GM23338 (cell line): ENCODE data around the gene SNX7. TPM values are rescaled to one million over a fixed set of nuclear protein-coding genes. Genes with fewer than 3 reads are reported as not detected.

Experiments
- ATAC-seq: fragments of 200-7000 bp; cut with Tn5 transposase; 3 replicates; pipeline ENCODE4 v1.9.1; 2020
- DNase-seq: peaks from one replicate; pipeline ENCODE4 v3.0.0-alpha.2; 2015; ENCODE audit warnings: low spot score
- H2AFZ ChIP-seq: fragments of 200-600 bp; sonication (generic); 2 replicates; pipeline ENCODE4 v1.8.0; 2016; ENCODE audit warnings: antibody characterized with exemption, mild to moderate bottlenecking, moderate library complexity
- H3F3A ChIP-seq: fragments of 200-600 bp; sonication (generic); replicated peaks from 2 replicates; pipeline ENCODE4 v1.8.0; 2017; ENCODE audit warnings: antibody characterized with exemption, mixed run types, low read depth
- H3K27ac ChIP-seq: fragments of 200-600 bp; sonication (generic); 2 replicates; pipeline ENCODE4 v1.6.1; 2016; ENCODE audit warnings: low read depth
- H3K27me3 ChIP-seq: fragments of 200-600 bp; sonication (generic); 2 replicates; pipeline ENCODE4 v1.8.0; 2016; ENCODE audit warnings: mild to moderate bottlenecking, mixed run types, moderate library complexity; ENCODE audit not compliant: insufficient read depth
- H3K36me3 ChIP-seq: fragments of 200-600 bp; sonication (generic); 2 replicates; pipeline ENCODE4 v1.8.0; 2016; ENCODE audit warnings: mild to moderate bottlenecking; ENCODE audit not compliant: insufficient read depth
- H3K4me1 ChIP-seq: fragments of 200-600 bp; sonication (generic); 2 replicates; pipeline ENCODE4 v1.8.0; 2016; ENCODE audit warnings: mild to moderate bottlenecking, moderate library complexity; ENCODE audit not compliant: insufficient read depth
- H3K4me2 ChIP-seq: fragments of 200-600 bp; sonication (generic); 2 replicates; pipeline ENCODE4 v1.7.1; 2017; ENCODE audit warnings: mixed run types
- H3K4me3 ChIP-seq: fragments of 200-600 bp; sonication (generic); 2 replicates; pipeline ENCODE4 v1.6.1; 2016; ENCODE audit warnings: mixed run types
- H3K79me2 ChIP-seq: fragments of 200-600 bp; sonication (generic); replicated peaks from 2 replicates; pipeline ENCODE4 v1.8.0; 2017; ENCODE audit warnings: mild to moderate bottlenecking; ENCODE audit not compliant: insufficient read depth
- H3K9me2 ChIP-seq: fragments of 200-600 bp; sonication (generic); 2 replicates; pipeline ENCODE4 v1.8.0; 2017; ENCODE audit not compliant: insufficient read depth
- H4K20me1 ChIP-seq: fragments of 200-600 bp; sonication (generic); replicated peaks from 2 replicates; pipeline ENCODE4 v1.8.0; 2017; ENCODE audit warnings: mild to moderate bottlenecking; ENCODE audit not compliant: insufficient read depth
- H3K27ac Mint-ChIP-seq: 2 replicates; pipeline ENCODE4 v1.8.0; 2020; ENCODE audit warnings: inconsistent platforms, mild to moderate bottlenecking, moderate library complexity, mixed read lengths
- H3K27me3 Mint-ChIP-seq: 3 replicates; pipeline ENCODE4 v1.8.0; 2022; ENCODE audit warnings: low read depth, mild to moderate bottlenecking, moderate library complexity, mixed read lengths, inconsistent platforms; ENCODE audit not compliant: insufficient read depth, poor library complexity
- H3K36me3 Mint-ChIP-seq: 3 replicates; pipeline ENCODE4 v1.8.0; 2021; ENCODE audit warnings: low read depth, mild to moderate bottlenecking, inconsistent platforms, moderate library complexity, mixed read lengths
- H3K4me1 Mint-ChIP-seq: 3 replicates; pipeline ENCODE4 v1.8.0; 2020; ENCODE audit warnings: mild to moderate bottlenecking, inconsistent platforms, mixed read lengths
- H3K4me3 Mint-ChIP-seq: 3 replicates; pipeline ENCODE4 v1.8.0; 2021; ENCODE audit warnings: moderate library complexity, mild to moderate bottlenecking, inconsistent platforms, mixed read lengths
- H3K9me3 Mint-ChIP-seq: 3 replicates; pipeline ENCODE4 v1.8.0; 2020; ENCODE audit warnings: moderate library complexity, mild to moderate bottlenecking, inconsistent platforms, mixed read lengths
- CREB1 ChIP-seq: fragments of 250-450 bp; sonication (Bioruptor Pico); IDR thresholded peaks from 2 replicates; pipeline ENCODE4 v1.5.0; 2020; ENCODE audit warnings: low read depth, mild to moderate bottlenecking, moderate library complexity
- EZH2 ChIP-seq: fragments of 200-600 bp; sonication (generic); IDR thresholded peaks from one replicate; pipeline ENCODE4 v1.8.0; 2017; ENCODE audit warnings: antibody characterized with exemption, mild to moderate bottlenecking, low read depth; ENCODE audit not compliant: unreplicated experiment
- EZH2phosphoT487 ChIP-seq: fragments of 200-600 bp; sonication (generic); IDR thresholded peaks from one replicate; pipeline ENCODE4 v1.8.1; 2018; ENCODE audit warnings: antibody characterized with exemption; ENCODE audit not compliant: unreplicated experiment
- JUNB ChIP-seq: IDR thresholded peaks from one replicate; pipeline ENCODE4 v1.6.1; 2016; ENCODE audit warnings: antibody characterized with exemption; ENCODE audit not compliant: unreplicated experiment
- NANOG ChIP-seq: IDR thresholded peaks from 2 replicates; pipeline ENCODE4 v1.6.1; 2016; ENCODE audit warnings: antibody characterized with exemption, borderline replicate concordance
- POLR2AphosphoS5 ChIP-seq: IDR thresholded peaks from 2 replicates; pipeline ENCODE4 v1.6.1; 2016; ENCODE audit warnings: antibody characterized with exemption, low read depth
- STAT1 ChIP-seq: IDR thresholded peaks from one replicate; pipeline ENCODE4 v1.6.1; 2016; ENCODE audit warnings: antibody characterized with exemption; ENCODE audit not compliant: unreplicated experiment
- ZNF114 ChIP-seq: fragments of 250-450 bp; sonication (Bioruptor Pico); IDR thresholded peaks from 2 replicates; pipeline ENCODE4 v1.5.0; 2020; ENCODE audit warnings: mild to moderate bottlenecking, moderate library complexity
- ZNF331 ChIP-seq: fragments of 250-450 bp; sonication (Bioruptor Pico); IDR thresholded peaks from 2 replicates; pipeline ENCODE4 v1.5.0; 2020; ENCODE audit warnings: low read depth, mild to moderate bottlenecking, moderate library complexity
- polyA plus RNA-seq: library from polyadenylated mRNA; unstranded; fragments of >200 nt; fragmentation: Nextera tagmentation; extraction: Ambion mirVana; gene quantifications from 2 replicates; pipeline ENCODE4 v1.2.1, GENCODE V29; 2016
- total RNA-seq: library from RNA; depleted of rRNA; stranded (reverse); fragments of >200 nt; shearing (Covaris generic); gene quantifications from 2 replicates; pipeline ENCODE4 v1.2.3, GENCODE V29; 2014
- TF ChIP-seq, protein P1 (sequence below), 2 experiments: fragments of 200-600 bp in 1 of 2; sonication (generic) in 1 of 2; conservative IDR thresholded peaks; 2 replicates each; pipeline versions ENCODE4 v1.5.1 to v1.6.1; 2016 to 2017; ENCODE audit warnings: antibody characterized with exemption in 2 of 2, low read depth in 2 of 2, mild to moderate bottlenecking in 2 of 2, moderate library complexity in 1 of 2
- TF ChIP-seq, protein P2 (sequence below): IDR thresholded peaks from 2 replicates; pipeline ENCODE4 v1.6.1; 2016; ENCODE audit warnings: antibody characterized with exemption
- TF ChIP-seq, protein P3 (sequence below): fragments of 250-450 bp; sonication (Bioruptor Pico); IDR thresholded peaks from 2 replicates; pipeline ENCODE4 v1.5.0; 2020; ENCODE audit warnings: mild to moderate bottlenecking, moderate library complexity
- TF ChIP-seq, protein P4 (sequence below): IDR thresholded peaks from one replicate; pipeline ENCODE4 v1.6.1; 2018; ENCODE audit warnings: antibody characterized with exemption; ENCODE audit not compliant: unreplicated experiment

Gene SNX7
- total and polyA plus RNA-seq, 2 experiments from 2014 or later: 20.4 to 23.0 TPM

DNA sequence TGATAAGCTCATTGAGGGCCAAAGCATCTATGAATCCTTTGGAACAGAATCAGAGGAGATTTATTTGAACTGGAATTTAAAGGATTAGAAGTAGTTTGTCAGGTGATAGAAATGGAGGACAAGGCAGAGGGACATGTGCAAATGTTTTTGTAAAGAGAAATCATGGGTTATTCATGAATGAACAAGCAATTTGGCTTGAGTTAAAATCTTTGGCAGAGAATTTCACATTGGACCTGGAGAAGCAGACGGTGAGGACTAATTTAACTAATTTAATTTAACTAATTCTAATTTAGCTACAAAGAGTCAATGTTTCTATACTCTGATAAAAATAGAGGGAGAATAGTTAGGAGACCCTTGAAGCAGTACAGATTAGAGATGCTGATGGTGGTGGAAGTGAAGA lies 36.3 kb downstream of the SNX7 start (continued):
- no peak for TF ChIP-seq EZH2phosphoT487
- TF ChIP-seq STAT1: no peak
- TF ChIP-seq CREB1 (CRISPR knock-in tag): no peak

DNA sequence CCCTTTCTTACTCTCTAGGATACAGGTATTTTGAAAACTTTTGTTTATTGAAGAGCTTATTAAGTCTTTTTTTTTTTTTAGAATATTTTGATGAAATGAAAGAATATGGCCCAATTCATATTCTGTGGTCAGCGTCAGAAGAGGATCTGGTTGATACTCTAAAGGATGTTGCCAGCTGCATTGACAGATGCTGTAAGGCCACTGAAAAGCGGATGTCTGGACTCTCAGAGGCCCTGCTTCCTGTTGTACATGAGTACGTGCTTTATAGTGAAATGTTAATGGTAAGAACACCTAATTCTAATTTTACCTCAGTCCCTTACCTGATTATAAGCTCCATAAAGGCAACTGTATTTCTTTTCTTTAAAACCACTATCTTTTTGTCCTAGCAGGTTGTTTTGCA lies 37.1 kb downstream of the SNX7 start:
- H3K9me3 Mint-ChIP-seq: no peaks in the 10 kb centered on the region
- DNase-seq (no peak), ATAC-seq (no peak)
- Histone ChIP-seq H3K4me3 (no peak overlapping the region), H3K27me3 (no peaks in the 10 kb centered on the region), H3K4me2 (no peak overlapping the region), H4K20me1 (no peaks in the 10 kb centered on the region), H2AFZ (no peak overlapping the region), H3K27ac (no peak overlapping the region), H3K36me3 (no peaks in the 10 kb centered on the region), H3K79me2 (no peaks in the 10 kb centered on the region), H3K4me1 (no peaks in the 10 kb centered on the region), H3K9me2 (no peaks in the 10 kb centered on the region), H3F3A (no peaks in the 10 kb centered on the region)
- no peaks in the 10 kb centered on the region for H3K27me3 Mint-ChIP-seq
- H3K36me3 Mint-ChIP-seq: no peaks in the 10 kb centered on the region
- no peaks in the 10 kb centered on the region for H3K4me1 Mint-ChIP-seq
- H3K4me3 Mint-ChIP-seq: no peak overlapping the region
- TF ChIP-seq ZNF114 (CRISPR knock-in tag) (no peak), EZH2 (no peak), NANOG (no peak), POLR2AphosphoS5 (no peak), STAT1 (no peak), JUNB (no peak), ZNF331 (no peak), EZH2phosphoT487 (no peak), CREB1 (CRISPR knock-in tag) (no peak)
- TF ChIP-seq, protein P1, sequence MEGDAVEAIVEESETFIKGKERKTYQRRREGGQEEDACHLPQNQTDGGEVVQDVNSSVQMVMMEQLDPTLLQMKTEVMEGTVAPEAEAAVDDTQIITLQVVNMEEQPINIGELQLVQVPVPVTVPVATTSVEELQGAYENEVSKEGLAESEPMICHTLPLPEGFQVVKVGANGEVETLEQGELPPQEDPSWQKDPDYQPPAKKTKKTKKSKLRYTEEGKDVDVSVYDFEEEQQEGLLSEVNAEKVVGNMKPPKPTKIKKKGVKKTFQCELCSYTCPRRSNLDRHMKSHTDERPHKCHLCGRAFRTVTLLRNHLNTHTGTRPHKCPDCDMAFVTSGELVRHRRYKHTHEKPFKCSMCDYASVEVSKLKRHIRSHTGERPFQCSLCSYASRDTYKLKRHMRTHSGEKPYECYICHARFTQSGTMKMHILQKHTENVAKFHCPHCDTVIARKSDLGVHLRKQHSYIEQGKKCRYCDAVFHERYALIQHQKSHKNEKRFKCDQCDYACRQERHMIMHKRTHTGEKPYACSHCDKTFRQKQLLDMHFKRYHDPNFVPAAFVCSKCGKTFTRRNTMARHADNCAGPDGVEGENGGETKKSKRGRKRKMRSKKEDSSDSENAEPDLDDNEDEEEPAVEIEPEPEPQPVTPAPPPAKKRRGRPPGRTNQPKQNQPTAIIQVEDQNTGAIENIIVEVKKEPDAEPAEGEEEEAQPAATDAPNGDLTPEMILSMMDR (conservative IDR thresholded peaks at IDR 0.05; ENCODE audit: low read depth in 2 of 2): no peak
- TF ChIP-seq, protein P2, sequence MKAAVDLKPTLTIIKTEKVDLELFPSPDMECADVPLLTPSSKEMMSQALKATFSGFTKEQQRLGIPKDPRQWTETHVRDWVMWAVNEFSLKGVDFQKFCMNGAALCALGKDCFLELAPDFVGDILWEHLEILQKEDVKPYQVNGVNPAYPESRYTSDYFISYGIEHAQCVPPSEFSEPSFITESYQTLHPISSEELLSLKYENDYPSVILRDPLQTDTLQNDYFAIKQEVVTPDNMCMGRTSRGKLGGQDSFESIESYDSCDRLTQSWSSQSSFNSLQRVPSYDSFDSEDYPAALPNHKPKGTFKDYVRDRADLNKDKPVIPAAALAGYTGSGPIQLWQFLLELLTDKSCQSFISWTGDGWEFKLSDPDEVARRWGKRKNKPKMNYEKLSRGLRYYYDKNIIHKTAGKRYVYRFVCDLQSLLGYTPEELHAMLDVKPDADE: no peak
- TF ChIP-seq, protein P3, sequence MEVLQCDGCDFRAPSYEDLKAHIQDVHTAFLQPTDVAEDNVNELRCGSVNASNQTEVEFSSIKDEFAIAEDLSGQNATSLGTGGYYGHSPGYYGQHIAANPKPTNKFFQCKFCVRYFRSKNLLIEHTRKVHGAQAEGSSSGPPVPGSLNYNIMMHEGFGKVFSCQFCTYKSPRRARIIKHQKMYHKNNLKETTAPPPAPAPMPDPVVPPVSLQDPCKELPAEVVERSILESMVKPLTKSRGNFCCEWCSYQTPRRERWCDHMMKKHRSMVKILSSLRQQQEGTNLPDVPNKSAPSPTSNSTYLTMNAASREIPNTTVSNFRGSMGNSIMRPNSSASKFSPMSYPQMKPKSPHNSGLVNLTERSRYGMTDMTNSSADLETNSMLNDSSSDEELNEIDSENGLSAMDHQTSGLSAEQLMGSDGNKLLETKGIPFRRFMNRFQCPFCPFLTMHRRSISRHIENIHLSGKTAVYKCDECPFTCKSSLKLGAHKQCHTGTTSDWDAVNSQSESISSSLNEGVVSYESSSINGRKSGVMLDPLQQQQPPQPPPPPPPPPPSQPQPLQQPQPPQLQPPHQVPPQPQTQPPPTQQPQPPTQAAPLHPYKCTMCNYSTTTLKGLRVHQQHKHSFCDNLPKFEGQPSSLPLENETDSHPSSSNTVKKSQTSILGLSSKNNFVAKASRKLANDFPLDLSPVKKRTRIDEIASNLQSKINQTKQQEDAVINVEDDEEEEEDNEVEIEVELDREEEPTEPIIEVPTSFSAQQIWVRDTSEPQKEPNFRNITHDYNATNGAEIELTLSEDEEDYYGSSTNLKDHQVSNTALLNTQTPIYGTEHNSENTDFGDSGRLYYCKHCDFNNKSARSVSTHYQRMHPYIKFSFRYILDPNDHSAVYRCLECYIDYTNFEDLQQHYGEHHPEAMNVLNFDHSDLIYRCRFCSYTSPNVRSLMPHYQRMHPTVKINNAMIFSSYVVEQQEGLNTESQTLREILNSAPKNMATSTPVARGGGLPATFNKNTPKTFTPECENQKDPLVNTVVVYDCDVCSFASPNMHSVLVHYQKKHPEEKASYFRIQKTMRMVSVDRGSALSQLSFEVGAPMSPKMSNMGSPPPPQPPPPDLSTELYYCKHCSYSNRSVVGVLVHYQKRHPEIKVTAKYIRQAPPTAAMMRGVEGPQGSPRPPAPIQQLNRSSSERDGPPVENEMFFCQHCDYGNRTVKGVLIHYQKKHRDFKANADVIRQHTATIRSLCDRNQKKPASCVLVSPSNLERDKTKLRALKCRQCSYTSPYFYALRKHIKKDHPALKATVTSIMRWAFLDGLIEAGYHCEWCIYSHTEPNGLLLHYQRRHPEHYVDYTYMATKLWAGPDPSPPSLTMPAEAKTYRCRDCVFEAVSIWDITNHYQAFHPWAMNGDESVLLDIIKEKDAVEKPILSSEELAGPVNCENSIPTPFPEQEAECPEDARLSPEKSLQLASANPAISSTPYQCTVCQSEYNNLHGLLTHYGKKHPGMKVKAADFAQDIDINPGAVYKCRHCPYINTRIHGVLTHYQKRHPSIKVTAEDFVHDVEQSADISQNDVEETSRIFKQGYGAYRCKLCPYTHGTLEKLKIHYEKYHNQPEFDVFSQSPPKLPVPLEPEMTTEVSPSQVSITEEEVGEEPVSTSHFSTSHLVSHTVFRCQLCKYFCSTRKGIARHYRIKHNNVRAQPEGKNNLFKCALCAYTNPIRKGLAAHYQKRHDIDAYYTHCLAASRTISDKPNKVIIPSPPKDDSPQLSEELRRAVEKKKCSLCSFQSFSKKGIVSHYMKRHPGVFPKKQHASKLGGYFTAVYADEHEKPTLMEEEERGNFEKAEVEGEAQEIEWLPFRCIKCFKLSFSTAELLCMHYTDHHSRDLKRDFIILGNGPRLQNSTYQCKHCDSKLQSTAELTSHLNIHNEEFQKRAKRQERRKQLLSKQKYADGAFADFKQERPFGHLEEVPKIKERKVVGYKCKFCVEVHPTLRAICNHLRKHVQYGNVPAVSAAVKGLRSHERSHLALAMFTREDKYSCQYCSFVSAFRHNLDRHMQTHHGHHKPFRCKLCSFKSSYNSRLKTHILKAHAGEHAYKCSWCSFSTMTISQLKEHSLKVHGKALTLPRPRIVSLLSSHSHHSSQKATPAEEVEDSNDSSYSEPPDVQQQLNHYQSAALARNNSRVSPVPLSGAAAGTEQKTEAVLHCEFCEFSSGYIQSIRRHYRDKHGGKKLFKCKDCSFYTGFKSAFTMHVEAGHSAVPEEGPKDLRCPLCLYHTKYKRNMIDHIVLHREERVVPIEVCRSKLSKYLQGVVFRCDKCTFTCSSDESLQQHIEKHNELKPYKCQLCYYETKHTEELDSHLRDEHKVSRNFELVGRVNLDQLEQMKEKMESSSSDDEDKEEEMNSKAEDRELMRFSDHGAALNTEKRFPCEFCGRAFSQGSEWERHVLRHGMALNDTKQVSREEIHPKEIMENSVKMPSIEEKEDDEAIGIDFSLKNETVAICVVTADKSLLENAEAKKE (CRISPR knock-in tag): no peak
- TF ChIP-seq, protein P4, sequence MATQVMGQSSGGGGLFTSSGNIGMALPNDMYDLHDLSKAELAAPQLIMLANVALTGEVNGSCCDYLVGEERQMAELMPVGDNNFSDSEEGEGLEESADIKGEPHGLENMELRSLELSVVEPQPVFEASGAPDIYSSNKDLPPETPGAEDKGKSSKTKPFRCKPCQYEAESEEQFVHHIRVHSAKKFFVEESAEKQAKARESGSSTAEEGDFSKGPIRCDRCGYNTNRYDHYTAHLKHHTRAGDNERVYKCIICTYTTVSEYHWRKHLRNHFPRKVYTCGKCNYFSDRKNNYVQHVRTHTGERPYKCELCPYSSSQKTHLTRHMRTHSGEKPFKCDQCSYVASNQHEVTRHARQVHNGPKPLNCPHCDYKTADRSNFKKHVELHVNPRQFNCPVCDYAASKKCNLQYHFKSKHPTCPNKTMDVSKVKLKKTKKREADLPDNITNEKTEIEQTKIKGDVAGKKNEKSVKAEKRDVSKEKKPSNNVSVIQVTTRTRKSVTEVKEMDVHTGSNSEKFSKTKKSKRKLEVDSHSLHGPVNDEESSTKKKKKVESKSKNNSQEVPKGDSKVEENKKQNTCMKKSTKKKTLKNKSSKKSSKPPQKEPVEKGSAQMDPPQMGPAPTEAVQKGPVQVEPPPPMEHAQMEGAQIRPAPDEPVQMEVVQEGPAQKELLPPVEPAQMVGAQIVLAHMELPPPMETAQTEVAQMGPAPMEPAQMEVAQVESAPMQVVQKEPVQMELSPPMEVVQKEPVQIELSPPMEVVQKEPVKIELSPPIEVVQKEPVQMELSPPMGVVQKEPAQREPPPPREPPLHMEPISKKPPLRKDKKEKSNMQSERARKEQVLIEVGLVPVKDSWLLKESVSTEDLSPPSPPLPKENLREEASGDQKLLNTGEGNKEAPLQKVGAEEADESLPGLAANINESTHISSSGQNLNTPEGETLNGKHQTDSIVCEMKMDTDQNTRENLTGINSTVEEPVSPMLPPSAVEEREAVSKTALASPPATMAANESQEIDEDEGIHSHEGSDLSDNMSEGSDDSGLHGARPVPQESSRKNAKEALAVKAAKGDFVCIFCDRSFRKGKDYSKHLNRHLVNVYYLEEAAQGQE: no peak
- no peak overlapping the region for H3K27ac Mint-ChIP-seq
